GM18907 (cell line): ENCODE results near the gene SELENOI.

ENCODE experiments used
- ATAC-seq: cut with Tn5 transposase; IDR thresholded peaks from one replicate; pipeline ENCODE4 v1.9.1; 2021; ENCODE audit warnings: mild to moderate bottlenecking, moderate library complexity; ENCODE audit not compliant: unreplicated experiment

The SELENOI gene

DNA sequence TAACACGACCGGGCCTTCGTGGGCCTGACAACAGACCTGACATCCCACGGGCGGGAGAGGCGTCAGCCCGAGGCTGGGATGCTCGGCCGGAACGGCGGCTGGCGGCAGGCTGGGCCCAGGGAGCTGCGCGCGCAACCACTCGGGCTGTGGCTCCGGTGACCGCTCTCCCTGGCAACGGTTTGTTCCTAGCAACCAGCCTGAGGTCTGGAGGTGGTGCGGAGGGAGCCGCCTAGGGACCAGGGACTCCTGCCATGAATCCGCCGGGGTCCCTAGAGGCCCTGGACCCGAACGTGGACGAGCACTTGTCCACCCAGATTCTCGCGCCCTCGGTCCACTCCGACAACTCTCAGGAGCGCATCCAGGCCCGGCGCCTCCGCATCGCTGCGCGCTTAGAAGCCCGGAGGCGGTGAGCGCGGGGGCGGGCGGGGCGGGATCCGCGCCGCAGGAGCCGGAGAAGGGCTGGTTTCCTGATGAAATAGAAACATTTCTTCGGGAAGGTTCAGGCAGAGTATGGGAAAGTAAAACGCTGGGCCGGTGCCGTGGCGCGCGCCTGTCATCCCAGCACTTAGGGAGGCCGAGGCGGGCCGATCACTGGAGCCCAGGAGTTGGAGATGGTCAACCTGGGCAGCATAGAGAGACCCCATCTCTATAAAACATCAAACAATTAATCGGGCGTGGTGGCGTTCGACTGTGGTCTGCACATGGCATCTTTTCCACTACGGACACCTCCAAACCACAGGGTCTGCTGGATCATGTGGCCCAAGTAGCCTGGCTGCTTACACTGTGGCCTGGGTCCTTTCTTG is 56.0 kb downstream of the SELENOI start, which contains the start of gene DRC1:
Gene DRC1, plus strand, starts transcription at position 182 of the 803 bp plus-strand sequence. Its CDS starts 70 bp downstream, at position 252.
- no peak for ATAC-seq

DNA sequence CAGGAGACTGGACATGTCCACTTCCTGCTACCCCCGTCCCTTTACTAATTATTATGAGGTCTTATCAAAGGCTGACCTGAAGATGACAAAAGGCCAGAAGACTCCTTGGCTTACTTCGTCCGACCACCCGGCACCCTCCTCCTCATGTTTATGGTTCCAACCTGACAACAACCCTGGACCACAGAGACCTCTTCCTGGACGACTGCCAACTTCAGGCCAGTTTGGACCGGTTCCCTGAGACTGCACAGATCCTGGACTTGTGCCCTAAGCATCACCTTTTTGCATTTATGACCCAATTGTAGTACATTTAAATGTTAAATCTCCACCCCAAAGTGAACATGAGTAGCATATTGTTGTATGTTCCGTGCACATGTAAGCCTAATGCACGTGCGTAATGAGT is 61.6 kb downstream of the SELENOI start:
- no peak for ATAC-seq

DNA sequence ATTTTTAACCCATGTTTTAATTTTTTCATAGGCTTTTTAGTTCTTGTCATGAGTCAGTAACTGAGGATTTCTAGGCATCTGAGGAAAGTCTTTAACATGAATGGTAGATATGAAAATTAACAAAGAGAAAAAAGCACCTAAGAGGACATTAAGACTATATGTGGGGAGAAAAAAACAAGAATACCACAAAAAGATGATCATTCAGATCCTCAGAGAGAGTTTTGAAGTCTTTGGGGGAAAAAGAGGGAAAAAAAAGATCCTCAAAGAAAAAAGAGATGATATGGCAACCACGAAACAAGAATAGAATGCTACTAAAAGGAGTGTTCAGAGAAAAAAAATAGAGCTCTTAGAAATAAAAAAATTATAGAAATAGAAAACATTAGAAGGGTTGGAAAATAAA is 63.8 kb downstream of the SELENOI start:
- no peak for ATAC-seq

DNA sequence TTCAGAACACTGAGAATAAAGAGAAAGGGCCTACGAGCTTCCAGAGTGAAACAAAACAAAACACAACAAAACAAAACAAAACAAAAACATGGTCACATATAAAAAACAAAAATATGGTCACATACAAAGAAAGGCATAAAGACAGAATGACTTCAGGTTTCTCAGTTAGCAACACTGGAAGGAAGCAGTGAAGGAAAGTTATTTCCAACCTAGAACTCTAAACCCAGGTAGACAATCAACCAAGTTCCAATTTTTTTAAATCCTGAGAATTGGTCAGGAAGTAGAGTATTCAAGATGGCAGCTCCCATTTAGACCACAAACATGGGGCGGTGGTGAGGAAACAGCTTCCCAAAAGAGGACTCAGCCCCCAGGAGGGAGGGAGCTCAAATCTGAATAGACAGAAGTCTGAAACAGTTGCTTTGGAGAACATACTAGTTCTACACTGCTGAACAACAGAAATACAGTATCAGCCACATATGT is 64.9 kb downstream of the SELENOI start:
- ATAC-seq, result no peak

DNA sequence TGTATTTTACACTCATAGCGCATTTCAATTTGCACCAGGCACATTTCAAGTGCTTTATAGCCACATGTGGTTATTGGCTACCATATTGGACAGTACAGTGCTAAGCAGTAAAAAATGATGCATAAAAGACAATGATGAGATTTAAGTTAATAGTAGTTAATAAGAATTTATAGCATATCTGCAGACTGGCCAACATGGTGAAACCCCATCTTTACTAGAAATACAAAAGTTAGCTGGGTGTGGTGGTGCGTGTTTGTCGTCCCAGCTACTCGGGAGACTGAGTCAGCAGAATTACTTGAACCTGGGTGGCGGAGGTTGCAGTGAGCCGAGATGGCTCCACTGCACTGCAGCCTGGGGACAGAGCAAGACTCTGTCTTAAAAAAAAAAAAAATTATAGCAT is 65.5 kb downstream of the SELENOI start:
- ATAC-seq, result no peak

DNA sequence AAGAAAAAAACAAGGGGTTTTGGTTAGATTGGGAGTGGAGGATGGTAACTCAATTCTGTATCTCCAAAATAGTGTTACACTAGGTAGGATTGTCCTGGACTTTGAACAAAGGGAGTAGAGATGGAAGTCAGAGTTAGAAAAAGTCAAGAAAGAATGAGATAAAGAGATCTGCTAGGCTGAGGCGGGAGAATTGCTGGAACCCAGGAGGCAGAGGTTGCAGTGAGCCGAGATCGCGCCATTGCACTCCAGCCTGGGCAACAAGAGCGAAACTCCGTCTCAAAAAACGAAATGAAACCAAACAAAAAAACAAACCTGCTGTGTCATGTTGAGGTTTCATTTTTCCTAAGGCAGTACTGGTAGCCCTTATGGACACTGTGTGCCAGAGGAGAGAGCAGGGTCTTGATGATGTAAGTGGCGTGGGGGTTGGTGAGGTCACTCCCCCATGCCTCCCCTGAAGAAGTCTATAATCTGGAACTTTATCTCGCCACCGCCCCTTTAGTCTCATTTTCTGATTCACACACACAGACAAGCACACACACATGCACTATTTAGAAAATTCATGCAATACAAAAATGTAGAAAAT is 66.2 kb downstream of the SELENOI start:
- no peak for ATAC-seq

DNA sequence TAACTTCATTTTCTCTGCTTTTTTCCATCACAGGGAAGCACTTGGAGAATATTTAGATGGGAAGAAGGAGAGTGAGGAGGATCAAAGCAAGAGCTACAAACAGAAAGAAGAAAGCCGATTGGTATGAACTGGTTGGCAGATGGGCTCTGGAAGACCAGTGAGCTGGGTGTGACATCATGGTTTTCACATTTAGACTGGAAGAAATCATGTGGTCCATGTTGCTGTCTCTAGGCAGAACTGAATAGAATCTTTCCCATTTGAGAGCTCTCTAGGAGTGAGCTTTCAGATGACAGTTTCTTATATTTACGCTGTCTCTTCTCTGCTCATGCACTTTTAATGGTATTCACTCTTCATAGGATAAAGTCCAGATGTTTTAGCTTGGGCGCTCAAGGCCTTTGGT is 68.4 kb downstream of the SELENOI start:
- ATAC-seq, result no peak

DNA sequence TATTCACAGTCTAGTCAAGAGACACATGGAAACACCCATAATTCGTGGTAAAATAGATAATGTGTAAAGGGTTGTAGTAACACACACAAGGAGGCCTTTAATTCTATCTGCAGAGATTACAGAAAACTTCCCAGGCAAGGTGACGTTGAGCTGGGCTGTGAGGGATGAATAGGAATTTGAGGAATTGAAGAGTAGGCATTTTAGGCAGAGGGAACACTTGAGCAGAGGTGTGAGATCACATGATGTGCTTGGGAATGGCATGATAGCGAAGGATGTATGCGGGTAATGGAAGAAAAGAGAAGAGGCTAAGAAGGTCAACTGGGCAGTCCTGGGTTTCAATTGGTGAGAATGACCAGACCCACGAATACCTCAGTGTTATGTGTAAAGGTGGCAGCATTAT is 76.0 kb downstream of the SELENOI start:
- no peak for ATAC-seq

DNA sequence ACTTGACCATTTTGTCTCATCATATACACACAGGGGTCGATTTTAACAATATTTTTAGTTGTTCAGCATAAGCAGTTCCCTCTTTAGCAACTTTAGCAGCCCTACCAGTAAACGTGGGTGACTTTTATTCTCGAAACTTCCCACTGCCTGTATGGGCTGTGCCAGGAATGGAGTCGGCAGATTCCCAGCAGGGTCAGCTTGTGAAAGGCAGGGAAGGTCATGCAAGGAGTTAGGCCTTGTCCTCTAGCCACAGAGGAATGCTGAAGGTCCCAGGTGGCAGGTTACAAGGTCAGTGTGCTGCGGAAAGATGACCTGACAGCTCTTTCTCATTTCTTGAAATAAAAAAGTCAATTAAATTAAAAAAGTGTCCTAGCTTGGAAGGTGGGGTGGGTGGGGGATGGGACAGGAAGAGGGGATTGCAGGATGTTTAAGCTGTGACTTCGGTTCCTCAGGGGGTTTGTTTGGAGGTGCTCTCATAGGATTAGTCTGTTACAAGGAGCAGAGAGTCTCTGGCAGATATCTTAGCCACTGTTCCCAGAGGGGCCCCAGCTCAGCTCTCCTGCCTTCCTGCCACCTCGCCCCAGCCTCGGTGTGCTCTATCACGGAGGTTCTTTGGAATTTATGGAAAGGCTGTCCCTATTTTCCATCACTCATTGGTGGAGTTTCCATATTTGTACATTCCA is 77.1 kb downstream of the SELENOI start:
- ATAC-seq, result no peak

DNA sequence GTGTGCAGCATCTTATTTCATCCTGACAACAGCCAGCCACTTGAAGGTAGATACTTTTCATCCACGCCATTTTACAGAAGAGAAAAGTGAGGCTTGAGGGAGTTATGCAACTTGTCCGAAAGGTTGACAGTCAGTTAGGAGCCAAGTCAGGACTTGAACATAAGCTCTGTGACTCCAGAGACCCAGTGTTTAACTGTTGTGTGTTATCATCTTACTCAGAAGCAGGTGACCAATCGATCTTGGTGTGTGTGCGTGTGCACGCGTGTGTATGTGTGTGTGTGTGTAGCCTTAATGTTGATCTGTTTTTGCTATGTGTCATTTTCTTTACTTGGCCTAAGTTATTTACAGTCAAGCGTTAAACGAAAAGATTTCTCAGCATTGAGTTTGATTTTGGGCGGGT is 77.8 kb downstream of the SELENOI start:
- no peak for ATAC-seq

DNA sequence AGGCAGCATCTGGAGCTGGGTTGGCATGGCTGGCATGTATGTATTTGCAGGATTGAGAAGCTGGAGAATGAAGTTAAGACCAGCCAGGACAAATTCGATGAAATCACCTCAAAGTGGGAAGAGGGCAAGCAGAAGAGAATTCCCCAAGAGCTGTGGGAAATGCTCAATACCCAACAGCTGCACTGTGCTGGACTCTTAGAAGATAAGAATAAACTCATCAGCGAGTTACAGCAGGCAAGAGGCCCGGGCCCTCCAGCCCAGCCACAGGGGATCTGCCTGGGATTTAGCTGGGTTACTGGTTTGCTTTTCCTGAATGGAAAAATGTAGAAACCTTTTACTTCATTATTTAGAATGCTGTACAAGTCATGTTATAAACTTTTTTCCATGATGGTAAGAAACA is 78.3 kb downstream of the SELENOI start:
- no peak for ATAC-seq

DNA sequence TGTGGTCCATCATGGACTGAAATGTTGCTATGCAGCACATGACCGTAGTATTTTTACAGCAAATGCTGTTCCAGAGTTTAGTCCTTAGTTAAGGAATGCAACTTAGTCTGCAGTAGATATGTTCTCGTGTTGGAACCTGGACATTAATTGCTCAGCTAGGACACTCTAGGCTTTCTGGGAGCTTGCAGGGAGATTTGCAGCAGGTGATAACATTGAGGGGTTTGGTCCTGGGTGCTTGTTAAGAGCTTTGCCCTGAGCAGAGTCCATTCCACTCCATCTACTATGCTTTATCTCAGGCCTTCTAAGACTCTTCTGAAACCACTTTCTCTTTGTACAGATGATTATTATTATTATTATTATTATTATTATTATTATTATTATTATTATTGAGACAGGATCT is 82.9 kb downstream of the SELENOI start:
- no peak for ATAC-seq

DNA sequence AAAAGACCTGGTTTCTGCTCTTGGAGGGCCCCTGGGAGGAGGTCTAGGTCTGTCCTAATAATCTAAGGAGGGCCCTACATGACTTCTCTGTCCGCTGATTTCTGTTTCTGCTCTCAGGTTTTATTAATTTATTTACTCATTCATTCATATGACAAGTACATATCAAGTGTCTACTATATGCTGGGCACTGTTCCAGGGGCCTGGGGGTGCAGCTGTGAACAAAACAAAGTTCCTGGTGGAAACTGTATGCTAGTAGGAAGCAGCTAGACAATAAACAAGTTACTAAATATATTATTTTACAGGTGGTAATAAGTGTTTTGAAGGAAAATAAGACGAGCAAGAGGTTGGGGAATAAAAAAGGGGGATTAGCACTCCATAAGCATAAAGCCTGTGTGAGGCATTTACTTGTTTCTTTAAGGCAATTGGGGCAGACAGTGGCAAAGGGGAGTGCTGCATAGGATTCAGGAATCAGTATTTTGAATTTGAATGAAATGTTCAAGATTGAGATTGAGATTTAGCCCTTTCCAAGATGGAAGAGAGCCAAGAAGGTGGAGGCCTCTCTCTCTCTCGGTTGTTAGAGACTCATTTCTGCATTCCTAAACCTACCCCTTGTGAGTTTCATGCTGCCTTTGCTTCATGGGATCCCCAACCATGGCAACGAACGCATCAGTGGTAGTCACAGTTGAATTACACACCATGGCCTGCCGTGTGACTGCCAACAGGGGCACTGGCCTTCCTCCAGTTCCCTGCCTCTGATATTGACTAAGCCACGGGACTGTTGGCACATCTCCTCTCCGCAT is 84.0 kb downstream of the SELENOI start:
- no peak for ATAC-seq

DNA sequence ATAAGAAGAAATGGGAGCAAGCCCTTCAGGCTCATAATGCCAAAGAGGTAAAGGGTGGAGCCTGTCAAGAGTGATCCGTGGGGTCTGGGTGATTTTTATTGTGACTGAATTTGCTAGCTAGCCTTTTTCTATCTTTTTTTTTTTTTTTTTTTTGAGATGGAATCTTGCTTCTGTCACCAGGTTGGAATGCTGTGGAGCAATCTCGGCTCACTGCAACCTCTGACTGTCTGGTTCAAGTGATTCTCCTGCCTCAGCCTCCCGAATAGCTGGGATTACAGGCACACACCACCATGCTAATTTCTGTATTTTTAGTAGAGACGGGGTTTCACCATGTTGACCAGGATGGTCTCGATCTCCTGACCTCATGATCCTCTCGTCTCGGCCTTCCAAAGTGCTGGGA is 84.9 kb downstream of the SELENOI start:
- ATAC-seq, result no peak

DNA sequence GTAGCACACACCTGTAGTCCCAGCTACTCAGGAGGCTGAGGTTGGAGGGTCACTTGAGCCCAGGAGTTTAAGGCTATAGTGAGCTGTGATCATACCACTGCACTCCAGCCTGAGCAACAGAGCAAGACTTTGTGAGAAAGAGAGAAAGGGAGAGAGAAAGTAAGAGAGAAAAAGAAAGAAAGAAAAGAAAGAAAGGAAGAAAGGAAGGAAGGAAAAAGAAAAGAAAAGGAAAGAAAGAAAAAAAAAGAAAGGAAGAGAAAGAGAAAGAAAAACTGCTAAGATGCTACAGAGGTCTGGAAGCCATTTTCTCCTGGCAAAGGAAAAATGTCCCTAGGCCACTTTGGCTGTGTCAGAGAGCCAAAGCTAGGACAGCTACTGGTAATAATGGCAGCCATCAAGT is 86.4 kb downstream of the SELENOI start:
- ATAC-seq, result no peak

DNA sequence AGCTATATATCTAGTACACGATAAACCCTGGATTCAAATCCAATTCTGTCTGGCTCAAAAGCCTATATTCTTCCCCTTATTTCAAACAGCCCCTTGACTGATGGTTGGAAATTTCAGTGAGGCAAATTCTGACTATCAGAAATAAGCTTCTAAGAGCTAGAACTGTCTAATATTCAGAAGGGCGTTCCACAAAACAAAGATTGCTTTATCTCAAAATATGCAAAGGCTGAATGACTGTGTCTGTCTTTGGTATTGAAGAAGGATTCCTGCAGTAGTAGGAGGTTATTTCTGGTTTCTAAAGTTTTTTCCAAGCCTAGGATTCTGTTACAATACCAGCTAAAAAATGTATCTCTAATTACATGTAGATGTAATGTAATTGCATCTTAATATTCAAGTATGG is 86.9 kb downstream of the SELENOI start:
- ATAC-seq, result no peak

DNA sequence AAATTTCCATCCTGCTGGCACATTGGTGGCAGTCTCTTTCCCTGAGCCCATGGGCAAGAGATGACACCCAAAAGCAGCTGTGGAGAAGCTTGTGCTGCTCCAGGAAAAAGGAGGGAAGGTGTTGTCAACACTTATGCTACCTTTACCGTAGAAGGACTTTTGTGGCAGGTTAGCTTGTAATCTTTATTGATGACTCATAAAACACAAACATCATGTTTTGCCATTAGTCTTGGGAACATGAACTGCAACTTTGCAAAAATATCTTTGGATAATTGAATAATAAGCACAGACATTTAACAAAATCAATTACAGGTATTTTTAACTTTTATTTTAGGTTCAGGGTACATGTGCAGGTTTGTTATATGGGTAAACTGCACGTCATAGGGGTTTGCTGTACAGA is 89.2 kb downstream of the SELENOI start:
- ATAC-seq, result no peak

DNA sequence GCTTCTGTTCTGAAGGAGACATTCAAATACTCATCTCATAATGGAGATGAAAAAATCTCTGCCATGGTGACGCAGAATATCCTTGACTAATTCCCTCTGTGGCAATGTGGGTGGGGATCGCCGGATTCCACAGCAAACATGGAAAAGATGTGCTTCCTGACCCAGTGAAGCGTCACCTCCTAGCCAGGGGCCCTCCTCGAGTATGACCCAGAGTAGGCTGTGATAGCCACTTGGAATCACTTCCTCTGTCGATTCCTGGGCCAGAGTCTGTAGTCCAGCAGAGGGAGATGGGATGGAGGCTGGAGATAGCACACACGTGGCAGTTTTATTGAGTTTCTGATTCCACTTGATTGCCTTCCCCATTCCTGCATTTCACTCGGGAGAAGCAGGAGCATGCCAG is 92.6 kb downstream of the SELENOI start:
- no peak for ATAC-seq

DNA sequence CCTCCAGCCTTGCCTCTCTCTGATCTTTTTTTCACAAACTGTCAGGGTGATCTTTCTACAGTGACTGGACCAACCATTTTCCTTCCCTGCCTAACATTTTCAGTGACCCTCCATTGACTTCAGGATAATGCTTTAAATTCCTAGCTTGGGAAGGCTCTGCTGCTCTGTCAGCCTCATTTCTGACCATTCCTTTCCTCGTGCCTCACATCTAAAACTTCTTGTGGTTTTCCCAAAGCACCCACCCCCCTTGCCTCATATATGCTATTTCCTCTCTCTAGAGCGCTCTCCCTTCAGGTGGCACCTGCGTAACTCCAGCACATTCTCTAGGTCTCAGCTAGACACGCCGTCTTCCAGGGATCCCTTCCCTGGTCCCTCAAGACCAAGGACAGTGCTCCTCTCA is 93.0 kb downstream of the SELENOI start:
- no peak for ATAC-seq

DNA sequence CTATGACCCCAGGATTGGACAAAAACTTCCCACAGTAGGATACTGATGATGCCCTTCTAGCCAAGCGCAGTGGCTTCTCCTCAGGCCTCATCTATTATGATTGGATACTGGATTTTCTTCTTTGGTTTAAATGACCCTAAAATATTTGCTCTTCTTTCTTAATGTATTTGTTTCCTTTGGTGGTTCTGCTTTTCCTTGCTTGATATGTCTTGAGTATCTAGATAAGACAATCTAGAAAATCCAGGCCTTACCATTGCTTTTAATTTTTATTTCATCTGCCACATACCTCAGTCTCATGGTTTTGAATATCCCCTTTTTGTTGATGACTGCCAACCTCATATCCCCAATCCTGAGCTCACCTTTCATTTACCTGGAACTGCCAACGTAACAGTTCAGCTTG is 96.4 kb downstream of the SELENOI start:
- ATAC-seq, result no peak

DNA sequence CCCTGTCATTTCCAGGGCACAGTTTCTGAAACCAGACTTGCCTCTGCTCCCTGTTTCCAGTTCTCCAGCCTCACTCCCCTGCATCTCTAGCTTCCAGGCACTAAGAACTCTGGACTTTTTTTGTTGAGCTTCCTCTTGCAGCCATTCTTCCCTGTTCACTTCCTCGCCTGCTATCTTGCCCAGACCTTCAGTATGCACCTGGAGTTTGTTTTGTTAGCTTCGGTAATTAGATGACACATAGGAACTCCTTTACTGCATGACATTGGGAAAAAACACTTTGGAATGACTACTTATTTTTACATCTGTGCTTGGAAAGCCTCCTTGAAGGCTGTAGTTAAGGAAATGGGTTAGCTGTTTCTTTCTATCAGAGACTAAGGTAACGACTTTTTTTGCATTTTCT is 96.8 kb downstream of the SELENOI start:
- ATAC-seq, result no peak
